GM12878 (cell line): ENCODE results near the gene NTM.

ENCODE experiments used
- BHLHE40 ChIP-seq, 2 experiments: fragments of 450-650 bp in 1 of 2; IDR thresholded peaks; 2 replicates each; pipeline ENCODE4 v1.6.1; 2011 to 2017; ENCODE audit warnings: low read depth in 2 of 2, borderline replicate concordance in 1 of 2, improper control_type of control experiment in 1 of 2, low read length in 1 of 2, mild to moderate bottlenecking in 1 of 2
- EP300 ChIP-seq, 2 experiments: fragments of 150-350 bp in 1 of 2; IDR thresholded peaks; 2 replicates each; pipeline ENCODE4 v1.6.1; 2011 to 2012; ENCODE audit warnings: low read depth in 2 of 2, low read length in 2 of 2, borderline replicate concordance in 1 of 2, improper control_type of control experiment in 1 of 2, inconsistent platforms in 1 of 2; ENCODE audit not compliant: control insufficient read depth in 1 of 2
- IKZF2 ChIP-seq, 2 experiments: fragments of 450-650 bp; IDR thresholded peaks; 2 replicates each; pipeline ENCODE4 v1.6.1; 2017; ENCODE audit warnings: mild to moderate bottlenecking in 2 of 2, moderate library complexity in 2 of 2
- NFYB ChIP-seq: IDR thresholded peaks from 2 replicates; pipeline ENCODE4 v1.6.1; 2011; ENCODE audit warnings: low read depth, mild to moderate bottlenecking, low read length, improper control_type of control experiment, moderate library complexity; ENCODE audit not compliant: insufficient read depth
- NR2C2 ChIP-seq: IDR thresholded peaks from 2 replicates; pipeline ENCODE4 v1.6.1; 2011; ENCODE audit warnings: borderline replicate concordance, low read depth; ENCODE audit not compliant: control insufficient read depth, insufficient read length
- SMAD5 ChIP-seq: IDR thresholded peaks from 2 replicates; pipeline ENCODE4 v1.6.1; 2016; ENCODE audit warnings: antibody characterized with exemption, low read depth
- YBX1 ChIP-seq: fragments of 450-650 bp; IDR thresholded peaks from 2 replicates; pipeline ENCODE4 v1.6.1; 2016; ENCODE audit warnings: antibody characterized with exemption
- YY1 ChIP-seq: IDR thresholded peaks from 2 replicates; pipeline ENCODE4 v1.6.1; 2011; ENCODE audit warnings: low read depth, mild to moderate bottlenecking, low read length
- TF ChIP-seq, protein P1 (sequence below): IDR thresholded peaks from 2 replicates; pipeline ENCODE4 v1.6.1; 2011; ENCODE audit warnings: low read depth, low read length, improper control_type of control experiment, borderline replicate concordance
- TF ChIP-seq, protein P2 (sequence below): IDR thresholded peaks from 2 replicates; pipeline ENCODE4 v1.6.1; 2012; ENCODE audit warnings: low read length, inconsistent platforms
- TF ChIP-seq, protein P3 (sequence below), 3 experiments: IDR thresholded peaks in 2 of 3; conservative IDR thresholded peaks in 1 of 3; 2 replicates each; pipeline ENCODE4 v1.5.1; 2011; ENCODE audit warnings: low read depth in 3 of 3, low read length in 3 of 3, mild to moderate bottlenecking in 3 of 3, control low read depth in 2 of 3, moderate library complexity in 2 of 3, inconsistent platforms in 1 of 3, mixed read lengths in 1 of 3; ENCODE audit not compliant: control insufficient read depth in 2 of 3, insufficient read depth in 1 of 3; ENCODE audit errors: extremely low read depth in 1 of 3

DNA sequence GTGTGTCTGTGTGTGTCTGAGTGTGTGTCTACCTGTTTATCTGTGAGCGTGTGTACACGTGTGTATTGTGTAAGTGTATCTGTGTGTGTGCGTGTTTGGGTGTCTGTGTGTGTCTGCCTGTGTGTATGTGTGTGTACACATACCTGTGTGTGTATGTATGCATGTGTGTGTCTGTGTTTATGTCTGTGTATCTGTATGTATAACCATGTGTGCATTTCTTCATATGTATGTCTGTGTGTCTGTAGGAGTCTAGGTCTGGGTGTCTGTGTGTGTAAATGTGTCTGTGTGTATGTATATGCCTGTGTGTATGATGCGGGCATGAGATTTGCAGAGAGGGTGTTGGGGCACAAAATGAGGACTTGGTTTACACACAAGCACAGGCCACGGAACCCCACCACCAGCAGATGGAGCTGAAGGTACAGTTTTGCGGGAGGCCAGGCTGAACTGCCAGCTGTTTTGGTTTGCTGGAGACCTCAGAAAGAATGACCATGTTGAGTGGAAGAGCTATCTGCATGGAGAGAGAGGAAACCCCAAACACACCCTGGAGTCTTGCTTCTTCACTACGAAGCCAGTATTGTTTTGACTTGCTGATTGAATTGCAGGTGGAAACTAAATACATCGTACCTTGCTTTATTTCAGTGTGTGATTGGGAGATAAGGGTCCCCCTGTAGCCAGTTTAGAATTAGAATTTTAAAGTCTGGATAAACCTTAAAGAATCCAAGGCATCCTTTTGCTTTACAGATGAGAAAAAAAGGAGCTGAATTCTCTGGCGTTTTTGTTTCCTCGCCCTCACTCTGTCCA lies 497.2 kb downstream of the NTM start:
- TF ChIP-seq BHLHE40 (IDR thresholded peaks at IDR 0.05; ENCODE audit: borderline replicate concordance in 1 of 2, low read depth in 2 of 2, low read length in 1 of 2) (no peak), EP300 (IDR thresholded peaks at IDR 0.05; ENCODE audit: borderline replicate concordance in 1 of 2, control insufficient read depth in 1 of 2, low read depth in 2 of 2, low read length in 2 of 2) (no peak), IKZF2 (IDR thresholded peaks at IDR 0.05) (no peak), YBX1 (no peak), YY1 (peak; percentile 83), NR2C2 (no peak), NFYB (no peak), SMAD5 (no peak)
- TF ChIP-seq, protein P1, sequence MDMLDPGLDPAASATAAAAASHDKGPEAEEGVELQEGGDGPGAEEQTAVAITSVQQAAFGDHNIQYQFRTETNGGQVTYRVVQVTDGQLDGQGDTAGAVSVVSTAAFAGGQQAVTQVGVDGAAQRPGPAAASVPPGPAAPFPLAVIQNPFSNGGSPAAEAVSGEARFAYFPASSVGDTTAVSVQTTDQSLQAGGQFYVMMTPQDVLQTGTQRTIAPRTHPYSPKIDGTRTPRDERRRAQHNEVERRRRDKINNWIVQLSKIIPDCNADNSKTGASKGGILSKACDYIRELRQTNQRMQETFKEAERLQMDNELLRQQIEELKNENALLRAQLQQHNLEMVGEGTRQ = no peak
- TF ChIP-seq, protein P2, sequence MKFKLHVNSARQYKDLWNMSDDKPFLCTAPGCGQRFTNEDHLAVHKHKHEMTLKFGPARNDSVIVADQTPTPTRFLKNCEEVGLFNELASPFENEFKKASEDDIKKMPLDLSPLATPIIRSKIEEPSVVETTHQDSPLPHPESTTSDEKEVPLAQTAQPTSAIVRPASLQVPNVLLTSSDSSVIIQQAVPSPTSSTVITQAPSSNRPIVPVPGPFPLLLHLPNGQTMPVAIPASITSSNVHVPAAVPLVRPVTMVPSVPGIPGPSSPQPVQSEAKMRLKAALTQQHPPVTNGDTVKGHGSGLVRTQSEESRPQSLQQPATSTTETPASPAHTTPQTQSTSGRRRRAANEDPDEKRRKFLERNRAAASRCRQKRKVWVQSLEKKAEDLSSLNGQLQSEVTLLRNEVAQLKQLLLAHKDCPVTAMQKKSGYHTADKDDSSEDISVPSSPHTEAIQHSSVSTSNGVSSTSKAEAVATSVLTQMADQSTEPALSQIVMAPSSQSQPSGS = no peak
- TF ChIP-seq, protein P3, sequence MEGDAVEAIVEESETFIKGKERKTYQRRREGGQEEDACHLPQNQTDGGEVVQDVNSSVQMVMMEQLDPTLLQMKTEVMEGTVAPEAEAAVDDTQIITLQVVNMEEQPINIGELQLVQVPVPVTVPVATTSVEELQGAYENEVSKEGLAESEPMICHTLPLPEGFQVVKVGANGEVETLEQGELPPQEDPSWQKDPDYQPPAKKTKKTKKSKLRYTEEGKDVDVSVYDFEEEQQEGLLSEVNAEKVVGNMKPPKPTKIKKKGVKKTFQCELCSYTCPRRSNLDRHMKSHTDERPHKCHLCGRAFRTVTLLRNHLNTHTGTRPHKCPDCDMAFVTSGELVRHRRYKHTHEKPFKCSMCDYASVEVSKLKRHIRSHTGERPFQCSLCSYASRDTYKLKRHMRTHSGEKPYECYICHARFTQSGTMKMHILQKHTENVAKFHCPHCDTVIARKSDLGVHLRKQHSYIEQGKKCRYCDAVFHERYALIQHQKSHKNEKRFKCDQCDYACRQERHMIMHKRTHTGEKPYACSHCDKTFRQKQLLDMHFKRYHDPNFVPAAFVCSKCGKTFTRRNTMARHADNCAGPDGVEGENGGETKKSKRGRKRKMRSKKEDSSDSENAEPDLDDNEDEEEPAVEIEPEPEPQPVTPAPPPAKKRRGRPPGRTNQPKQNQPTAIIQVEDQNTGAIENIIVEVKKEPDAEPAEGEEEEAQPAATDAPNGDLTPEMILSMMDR (IDR thresholded peaks at IDR 0.05 in 2 of 3, conservative IDR thresholded peaks at IDR 0.05 in 1 of 3; ENCODE audit: control insufficient read depth in 2 of 3, extremely low read depth in 1 of 3, insufficient read depth in 1 of 3, low read depth in 3 of 3, low read length in 3 of 3) = peak; percentile 86 to 93 (median 90)
